Vagina (tissue), 2 donors: ENCODE data around the gene ST6GALNAC5. TPM values are rescaled to one million over a fixed set of nuclear protein-coding genes. Genes with fewer than 3 reads are reported as not detected.

Source experiments
- DNase-seq, 2 donors: peaks; one replicate each; pipeline ENCODE4 v3.0.0-alpha.2; 2017; ENCODE audit errors: extremely low spot score in 2 of 2
- H3K27ac ChIP-seq: fragments of 200-600 bp; sonication (generic); one replicate; pipeline ENCODE4 v1.5.1; 2019
- H3K27me3 ChIP-seq: fragments of 200-600 bp; sonication (generic); one replicate; pipeline ENCODE4 v1.5.1; 2019
- H3K36me3 ChIP-seq, 2 donors: fragments of 200-600 bp; sonication (generic); one replicate each; pipeline ENCODE4 v1.5.1; 2017 to 2019
- H3K4me1 ChIP-seq: fragments of 200-600 bp; sonication (generic); one replicate; pipeline ENCODE4 v1.5.1; 2019
- H3K4me3 ChIP-seq, 2 donors: fragments of 200-600 bp; sonication (generic); 1 replicate in 1 of 2; 2 replicates in 1 of 2; pipeline ENCODE4 v1.5.1; 2016 to 2019
- H3K9me3 ChIP-seq: fragments of 200-600 bp; sonication (generic); one replicate; pipeline ENCODE4 v1.5.1; 2019
- POLR2A ChIP-seq, 2 donors: fragments of 450-650 bp; IDR thresholded peaks; one replicate each; pipeline ENCODE4 v1.6.1; 2017; ENCODE audit warnings: antibody characterized with exemption in 2 of 2, mild to moderate bottlenecking in 2 of 2, moderate library complexity in 2 of 2
- POLR2AphosphoS5 ChIP-seq, 2 donors: sonication (generic); formaldehyde crosslinking; IDR thresholded peaks; one replicate each; pipeline ENCODE4 v1.9.0; 2017; ENCODE audit warnings: antibody characterized with exemption in 2 of 2, mild to moderate bottlenecking in 2 of 2, low read depth in 1 of 2; ENCODE audit not compliant: insufficient read depth in 1 of 2
- intact Hi-C: fragments of 100-400 bp; cut with DNase I; formaldehyde crosslinking; loops from one replicate; pipeline ENCODE4 v1.15.1; 2023
- total RNA-seq: library from RNA; depleted of rRNA; stranded (reverse); fragments of >200 nt; gene quantifications from one replicate; pipeline ENCODE4 v1.2.3, GENCODE V29; 2016
- TF ChIP-seq, protein P1 (sequence below), 3 experiments: fragments of 450-650 bp in 2 of 3; fragments of 200-600 bp in 1 of 3; sonication (generic) in 1 of 3; IDR thresholded peaks; one replicate each; pipeline ENCODE4 v1.5.1; 2017 to 2019; ENCODE audit warnings: antibody characterized with exemption in 3 of 3, mild to moderate bottlenecking in 2 of 3, moderate library complexity in 2 of 3

ST6GALNAC5 gene
- total RNA-seq, 1 donor from 2014 or later: 9.6 TPM

DNA sequence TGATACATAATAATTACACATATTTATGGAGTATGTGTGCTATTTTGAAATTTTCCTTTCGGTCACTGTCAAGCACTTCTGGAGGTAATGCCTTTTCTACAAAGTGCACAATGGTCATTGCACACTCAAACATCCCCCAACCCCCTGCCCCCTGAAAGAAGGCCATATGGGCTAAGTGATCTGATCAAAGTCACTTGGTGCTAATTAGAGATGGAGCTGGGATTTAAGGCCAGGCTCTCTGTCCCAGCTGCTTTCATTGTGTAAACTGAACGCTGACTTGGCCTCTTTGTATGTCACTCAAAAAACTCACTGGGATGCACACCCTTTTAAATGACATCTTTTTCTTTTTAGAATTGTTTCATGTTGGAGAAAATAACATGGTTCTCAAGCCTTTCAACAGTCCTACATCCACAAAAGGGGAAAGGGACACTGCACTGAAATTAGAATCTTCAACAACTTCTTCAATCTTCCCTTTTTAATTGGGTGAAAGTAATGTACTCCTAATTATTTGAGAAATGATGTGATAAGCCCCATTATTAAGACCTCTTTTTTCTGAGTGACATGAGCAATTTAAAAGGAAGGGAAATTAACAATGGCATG lies 149.2 kb downstream of the ST6GALNAC5 start:
- peaks cover 4% of the 10 kb centered on the region for H3K4me1 ChIP-seq
- TF ChIP-seq, protein P1, sequence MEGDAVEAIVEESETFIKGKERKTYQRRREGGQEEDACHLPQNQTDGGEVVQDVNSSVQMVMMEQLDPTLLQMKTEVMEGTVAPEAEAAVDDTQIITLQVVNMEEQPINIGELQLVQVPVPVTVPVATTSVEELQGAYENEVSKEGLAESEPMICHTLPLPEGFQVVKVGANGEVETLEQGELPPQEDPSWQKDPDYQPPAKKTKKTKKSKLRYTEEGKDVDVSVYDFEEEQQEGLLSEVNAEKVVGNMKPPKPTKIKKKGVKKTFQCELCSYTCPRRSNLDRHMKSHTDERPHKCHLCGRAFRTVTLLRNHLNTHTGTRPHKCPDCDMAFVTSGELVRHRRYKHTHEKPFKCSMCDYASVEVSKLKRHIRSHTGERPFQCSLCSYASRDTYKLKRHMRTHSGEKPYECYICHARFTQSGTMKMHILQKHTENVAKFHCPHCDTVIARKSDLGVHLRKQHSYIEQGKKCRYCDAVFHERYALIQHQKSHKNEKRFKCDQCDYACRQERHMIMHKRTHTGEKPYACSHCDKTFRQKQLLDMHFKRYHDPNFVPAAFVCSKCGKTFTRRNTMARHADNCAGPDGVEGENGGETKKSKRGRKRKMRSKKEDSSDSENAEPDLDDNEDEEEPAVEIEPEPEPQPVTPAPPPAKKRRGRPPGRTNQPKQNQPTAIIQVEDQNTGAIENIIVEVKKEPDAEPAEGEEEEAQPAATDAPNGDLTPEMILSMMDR (IDR thresholded peaks at IDR 0.05): no peak
- TF ChIP-seq POLR2AphosphoS5 (IDR thresholded peaks at IDR 0.05; ENCODE audit: insufficient read depth in 1 of 2, low read depth in 1 of 2) (no peak), POLR2A (IDR thresholded peaks at IDR 0.05) (no peak)
- no peaks in the 10 kb centered on the region for H3K36me3 ChIP-seq
- intact Hi-C loops: no loop called here
- H3K9me3 ChIP-seq: no peaks in the 10 kb centered on the region
- H3K27me3 ChIP-seq: no peaks in the 10 kb centered on the region
- no peak overlapping the region for H3K27ac ChIP-seq
- H3K4me3 ChIP-seq: no peak overlapping the region
- DNase-seq: no peak

DNA sequence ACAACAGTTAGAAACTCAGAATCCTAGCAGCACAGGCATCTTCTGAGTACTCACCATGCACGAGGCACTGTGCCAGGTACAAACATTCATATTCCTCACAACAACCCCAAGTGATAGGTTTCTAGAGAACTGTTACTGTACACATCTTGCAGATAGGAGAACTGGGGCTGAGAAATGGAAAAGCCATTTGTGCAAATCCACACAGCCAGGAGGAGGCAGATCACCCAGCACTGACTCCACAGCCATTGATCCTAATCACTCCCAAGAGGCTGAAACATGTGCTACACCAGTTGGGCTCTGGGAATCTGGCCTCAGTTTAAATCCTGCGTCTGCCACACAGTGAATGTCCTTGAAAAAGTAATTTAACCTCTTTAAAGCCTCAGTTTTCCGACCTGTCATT lies 151.0 kb downstream of the ST6GALNAC5 start:
- Histone ChIP-seq H3K4me1 (no peaks in the 10 kb centered on the region), H3K27ac (no peak overlapping the region), H3K27me3 (no peaks in the 10 kb centered on the region), H3K4me3 (no peak overlapping the region), H3K36me3 (no peaks in the 10 kb centered on the region), H3K9me3 (no peaks in the 10 kb centered on the region)
- intact Hi-C loops: no loop called here
- TF ChIP-seq, protein P1 (IDR thresholded peaks at IDR 0.05): no peak
- TF ChIP-seq POLR2AphosphoS5 (IDR thresholded peaks at IDR 0.05; ENCODE audit: insufficient read depth in 1 of 2, low read depth in 1 of 2) (no peak), POLR2A (IDR thresholded peaks at IDR 0.05) (no peak)
- no peak for DNase-seq

DNA sequence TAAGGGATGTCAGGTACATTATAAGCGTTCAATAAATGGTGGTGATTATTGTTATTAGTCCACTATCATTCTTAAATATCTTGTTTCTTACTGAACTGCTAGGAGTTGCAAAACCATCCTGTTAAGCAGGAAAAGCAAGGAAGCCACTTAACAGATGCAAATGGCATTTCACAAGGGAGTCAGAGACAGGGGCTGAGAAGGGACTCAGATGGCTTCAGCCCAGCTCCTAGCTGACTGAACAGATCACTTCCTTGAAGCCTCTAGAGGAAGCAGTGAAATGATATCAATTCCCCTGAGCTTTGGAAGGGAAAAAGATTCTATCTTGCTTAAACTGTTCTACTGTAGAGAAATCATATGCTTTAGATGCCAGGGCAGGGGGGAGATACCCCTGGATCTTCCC lies 151.5 kb downstream of the ST6GALNAC5 start:
- TF ChIP-seq POLR2AphosphoS5 (IDR thresholded peaks at IDR 0.05; ENCODE audit: insufficient read depth in 1 of 2, low read depth in 1 of 2): no peak
- TF ChIP-seq, protein P1 (IDR thresholded peaks at IDR 0.05): no peak
- TF ChIP-seq POLR2A (IDR thresholded peaks at IDR 0.05): no peak
- no peak for DNase-seq
- Histone ChIP-seq H3K4me3 (no peak overlapping the region), H3K4me1 (no peaks in the 10 kb centered on the region), H3K27me3 (no peaks in the 10 kb centered on the region), H3K9me3 (no peaks in the 10 kb centered on the region), H3K27ac (no peak overlapping the region), H3K36me3 (no peaks in the 10 kb centered on the region)
- intact Hi-C loops: no loop called here

GRCh38 chr1:77021732-77022131 lies 154.5 kb downstream of the ST6GALNAC5 start:
- no peak for TF ChIP-seq POLR2A (IDR thresholded peaks at IDR 0.05)
- TF ChIP-seq, protein P1 (IDR thresholded peaks at IDR 0.05): no peak
- TF ChIP-seq POLR2AphosphoS5 (IDR thresholded peaks at IDR 0.05; ENCODE audit: insufficient read depth in 1 of 2, low read depth in 1 of 2): no peak
- H3K9me3 ChIP-seq: no peaks in the 10 kb centered on the region
- no peaks in the 10 kb centered on the region for H3K4me1 ChIP-seq
- intact Hi-C loops: no loop called here
- no peaks in the 10 kb centered on the region for H3K36me3 ChIP-seq
- no peaks in the 10 kb centered on the region for H3K27me3 ChIP-seq
- H3K4me3 ChIP-seq: no peak overlapping the region
- no peak overlapping the region for H3K27ac ChIP-seq
- DNase-seq: no peak

DNA sequence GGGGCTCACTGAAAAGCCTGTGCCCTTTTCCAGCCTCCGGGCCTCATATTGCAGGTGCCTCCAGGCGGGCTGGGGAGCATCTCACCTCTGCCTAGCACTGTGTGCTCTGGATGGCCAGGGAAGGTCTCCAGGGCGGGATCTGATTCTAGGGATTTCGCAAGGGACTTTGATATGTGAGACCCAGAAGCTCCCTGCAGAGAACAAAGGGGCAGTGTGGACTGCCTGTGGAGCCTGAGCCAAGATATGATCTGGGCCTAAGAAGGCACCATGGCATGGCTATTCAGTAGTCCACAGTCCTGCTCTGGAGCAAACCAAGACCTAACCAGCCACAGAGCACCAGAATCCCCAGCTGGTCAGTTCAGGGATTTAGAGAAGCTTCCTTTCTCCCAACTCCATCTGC lies 157.2 kb downstream of the ST6GALNAC5 start:
- DNase-seq: no peak
- Histone ChIP-seq H3K27ac (no peak overlapping the region), H3K36me3 (no peaks in the 10 kb centered on the region), H3K4me3 (no peak overlapping the region), H3K9me3 (no peaks in the 10 kb centered on the region), H3K27me3 (no peaks in the 10 kb centered on the region), H3K4me1 (no peaks in the 10 kb centered on the region)
- TF ChIP-seq POLR2A (IDR thresholded peaks at IDR 0.05): no peak
- TF ChIP-seq, protein P1 (IDR thresholded peaks at IDR 0.05): no peak
- no peak for TF ChIP-seq POLR2AphosphoS5 (IDR thresholded peaks at IDR 0.05; ENCODE audit: insufficient read depth in 1 of 2, low read depth in 1 of 2)
- intact Hi-C loops: no loop called here
